GM23338 (cell line): ENCODE measurements around the gene CNTNAP2. TPM values are rescaled to one million over a fixed set of nuclear protein-coding genes. Genes with fewer than 3 reads are reported as not detected.

ENCODE experiments used
- ATAC-seq: fragments of 200-7000 bp; cut with Tn5 transposase; 3 replicates; pipeline ENCODE4 v1.9.1; 2020
- DNase-seq: peaks from one replicate; pipeline ENCODE4 v3.0.0-alpha.2; 2015; ENCODE audit warnings: low spot score
- H2AFZ ChIP-seq: fragments of 200-600 bp; sonication (generic); 2 replicates; pipeline ENCODE4 v1.8.0; 2016; ENCODE audit warnings: antibody characterized with exemption, mild to moderate bottlenecking, moderate library complexity
- H3F3A ChIP-seq: fragments of 200-600 bp; sonication (generic); replicated peaks from 2 replicates; pipeline ENCODE4 v1.8.0; 2017; ENCODE audit warnings: antibody characterized with exemption, mixed run types, low read depth
- H3K27ac ChIP-seq: fragments of 200-600 bp; sonication (generic); 2 replicates; pipeline ENCODE4 v1.6.1; 2016; ENCODE audit warnings: low read depth
- H3K27me3 ChIP-seq: fragments of 200-600 bp; sonication (generic); 2 replicates; pipeline ENCODE4 v1.8.0; 2016; ENCODE audit warnings: mild to moderate bottlenecking, mixed run types, moderate library complexity; ENCODE audit not compliant: insufficient read depth
- H3K36me3 ChIP-seq: fragments of 200-600 bp; sonication (generic); 2 replicates; pipeline ENCODE4 v1.8.0; 2016; ENCODE audit warnings: mild to moderate bottlenecking; ENCODE audit not compliant: insufficient read depth
- H3K4me1 ChIP-seq: fragments of 200-600 bp; sonication (generic); 2 replicates; pipeline ENCODE4 v1.8.0; 2016; ENCODE audit warnings: mild to moderate bottlenecking, moderate library complexity; ENCODE audit not compliant: insufficient read depth
- H3K4me2 ChIP-seq: fragments of 200-600 bp; sonication (generic); 2 replicates; pipeline ENCODE4 v1.7.1; 2017; ENCODE audit warnings: mixed run types
- H3K4me3 ChIP-seq: fragments of 200-600 bp; sonication (generic); 2 replicates; pipeline ENCODE4 v1.6.1; 2016; ENCODE audit warnings: mixed run types
- H3K79me2 ChIP-seq: fragments of 200-600 bp; sonication (generic); replicated peaks from 2 replicates; pipeline ENCODE4 v1.8.0; 2017; ENCODE audit warnings: mild to moderate bottlenecking; ENCODE audit not compliant: insufficient read depth
- H3K9me2 ChIP-seq: fragments of 200-600 bp; sonication (generic); 2 replicates; pipeline ENCODE4 v1.8.0; 2017; ENCODE audit not compliant: insufficient read depth
- H4K20me1 ChIP-seq: fragments of 200-600 bp; sonication (generic); replicated peaks from 2 replicates; pipeline ENCODE4 v1.8.0; 2017; ENCODE audit warnings: mild to moderate bottlenecking; ENCODE audit not compliant: insufficient read depth
- H3K27ac Mint-ChIP-seq: 2 replicates; pipeline ENCODE4 v1.8.0; 2020; ENCODE audit warnings: inconsistent platforms, mild to moderate bottlenecking, moderate library complexity, mixed read lengths
- H3K27me3 Mint-ChIP-seq: 3 replicates; pipeline ENCODE4 v1.8.0; 2022; ENCODE audit warnings: low read depth, mild to moderate bottlenecking, moderate library complexity, mixed read lengths, inconsistent platforms; ENCODE audit not compliant: insufficient read depth, poor library complexity
- H3K36me3 Mint-ChIP-seq: 3 replicates; pipeline ENCODE4 v1.8.0; 2021; ENCODE audit warnings: low read depth, mild to moderate bottlenecking, inconsistent platforms, moderate library complexity, mixed read lengths
- H3K4me1 Mint-ChIP-seq: 3 replicates; pipeline ENCODE4 v1.8.0; 2020; ENCODE audit warnings: mild to moderate bottlenecking, inconsistent platforms, mixed read lengths
- H3K4me3 Mint-ChIP-seq: 3 replicates; pipeline ENCODE4 v1.8.0; 2021; ENCODE audit warnings: moderate library complexity, mild to moderate bottlenecking, inconsistent platforms, mixed read lengths
- H3K9me3 Mint-ChIP-seq: 3 replicates; pipeline ENCODE4 v1.8.0; 2020; ENCODE audit warnings: moderate library complexity, mild to moderate bottlenecking, inconsistent platforms, mixed read lengths
- REST ChIP-seq: IDR thresholded peaks from one replicate; pipeline ENCODE4 v1.6.1; 2018; ENCODE audit warnings: antibody characterized with exemption; ENCODE audit not compliant: unreplicated experiment
- ZNF114 ChIP-seq: fragments of 250-450 bp; sonication (Bioruptor Pico); IDR thresholded peaks from 2 replicates; pipeline ENCODE4 v1.5.0; 2020; ENCODE audit warnings: mild to moderate bottlenecking, moderate library complexity
- ZNF331 ChIP-seq: fragments of 250-450 bp; sonication (Bioruptor Pico); IDR thresholded peaks from 2 replicates; pipeline ENCODE4 v1.5.0; 2020; ENCODE audit warnings: low read depth, mild to moderate bottlenecking, moderate library complexity
- polyA plus RNA-seq: library from polyadenylated mRNA; unstranded; fragments of >200 nt; fragmentation: Nextera tagmentation; extraction: Ambion mirVana; gene quantifications from 2 replicates; pipeline ENCODE4 v1.2.1, GENCODE V29; 2016
- total RNA-seq: library from RNA; depleted of rRNA; stranded (reverse); fragments of >200 nt; shearing (Covaris generic); gene quantifications from 2 replicates; pipeline ENCODE4 v1.2.3, GENCODE V29; 2014
- TF ChIP-seq, protein P1 (sequence below): fragments of 250-450 bp; sonication (Bioruptor Pico); IDR thresholded peaks from 2 replicates; pipeline ENCODE4 v1.5.0; 2020; ENCODE audit warnings: mild to moderate bottlenecking, moderate library complexity

The CNTNAP2 gene
- total and polyA plus RNA-seq, 2 experiments from 2014 or later, result 38.2 to 61.3 TPM

DNA sequence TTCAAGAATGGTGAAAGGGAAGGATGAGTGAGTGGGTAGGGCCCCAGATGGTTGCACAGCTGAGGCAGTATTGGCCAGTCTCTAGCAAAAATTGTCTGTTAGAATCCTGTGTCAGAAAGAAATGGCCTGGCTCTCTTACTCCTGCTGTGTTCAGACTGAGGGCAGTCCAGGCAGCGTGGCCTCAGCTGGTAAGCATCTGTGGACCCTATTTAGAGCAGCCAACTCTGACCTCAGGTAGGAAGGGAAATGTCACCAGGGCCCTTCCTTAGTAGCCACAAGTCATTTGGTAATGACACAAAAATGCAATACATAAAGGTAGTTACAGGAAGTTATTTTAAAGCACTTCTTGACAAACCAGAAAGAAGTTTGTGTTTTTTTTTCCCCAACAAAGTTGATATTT is 1194.7 kb downstream of the CNTNAP2 start (continued):
- TF ChIP-seq ZNF114, result no peak

- no peak overlapping the region for H3K4me2 ChIP-seq
- peaks cover 13% of the 10 kb centered on the region for H3K9me3 Mint-ChIP-seq
- no peak overlapping the region for H3K4me3 Mint-ChIP-seq
- H3K27ac ChIP-seq, result no peak overlapping the region
- no peaks in the 10 kb centered on the region for H4K20me1 ChIP-seq
- no peak overlapping the region for H2AFZ ChIP-seq
- H3K4me3 ChIP-seq, result no peak overlapping the region
- no peak for DNase-seq
- no peaks in the 10 kb centered on the region for H3K27me3 ChIP-seq
- H3K4me1 ChIP-seq, result no peaks in the 10 kb centered on the region
- no peaks in the 10 kb centered on the region for H3K9me2 ChIP-seq
- no peaks in the 10 kb centered on the region for H3K36me3 Mint-ChIP-seq
- no peaks in the 10 kb centered on the region for H3K79me2 ChIP-seq
- no peak overlapping the region for H3K27ac Mint-ChIP-seq
- TF ChIP-seq ZNF331 (CRISPR knock-in tag) (no peak), REST (no peak)
- TF ChIP-seq, protein P1, sequence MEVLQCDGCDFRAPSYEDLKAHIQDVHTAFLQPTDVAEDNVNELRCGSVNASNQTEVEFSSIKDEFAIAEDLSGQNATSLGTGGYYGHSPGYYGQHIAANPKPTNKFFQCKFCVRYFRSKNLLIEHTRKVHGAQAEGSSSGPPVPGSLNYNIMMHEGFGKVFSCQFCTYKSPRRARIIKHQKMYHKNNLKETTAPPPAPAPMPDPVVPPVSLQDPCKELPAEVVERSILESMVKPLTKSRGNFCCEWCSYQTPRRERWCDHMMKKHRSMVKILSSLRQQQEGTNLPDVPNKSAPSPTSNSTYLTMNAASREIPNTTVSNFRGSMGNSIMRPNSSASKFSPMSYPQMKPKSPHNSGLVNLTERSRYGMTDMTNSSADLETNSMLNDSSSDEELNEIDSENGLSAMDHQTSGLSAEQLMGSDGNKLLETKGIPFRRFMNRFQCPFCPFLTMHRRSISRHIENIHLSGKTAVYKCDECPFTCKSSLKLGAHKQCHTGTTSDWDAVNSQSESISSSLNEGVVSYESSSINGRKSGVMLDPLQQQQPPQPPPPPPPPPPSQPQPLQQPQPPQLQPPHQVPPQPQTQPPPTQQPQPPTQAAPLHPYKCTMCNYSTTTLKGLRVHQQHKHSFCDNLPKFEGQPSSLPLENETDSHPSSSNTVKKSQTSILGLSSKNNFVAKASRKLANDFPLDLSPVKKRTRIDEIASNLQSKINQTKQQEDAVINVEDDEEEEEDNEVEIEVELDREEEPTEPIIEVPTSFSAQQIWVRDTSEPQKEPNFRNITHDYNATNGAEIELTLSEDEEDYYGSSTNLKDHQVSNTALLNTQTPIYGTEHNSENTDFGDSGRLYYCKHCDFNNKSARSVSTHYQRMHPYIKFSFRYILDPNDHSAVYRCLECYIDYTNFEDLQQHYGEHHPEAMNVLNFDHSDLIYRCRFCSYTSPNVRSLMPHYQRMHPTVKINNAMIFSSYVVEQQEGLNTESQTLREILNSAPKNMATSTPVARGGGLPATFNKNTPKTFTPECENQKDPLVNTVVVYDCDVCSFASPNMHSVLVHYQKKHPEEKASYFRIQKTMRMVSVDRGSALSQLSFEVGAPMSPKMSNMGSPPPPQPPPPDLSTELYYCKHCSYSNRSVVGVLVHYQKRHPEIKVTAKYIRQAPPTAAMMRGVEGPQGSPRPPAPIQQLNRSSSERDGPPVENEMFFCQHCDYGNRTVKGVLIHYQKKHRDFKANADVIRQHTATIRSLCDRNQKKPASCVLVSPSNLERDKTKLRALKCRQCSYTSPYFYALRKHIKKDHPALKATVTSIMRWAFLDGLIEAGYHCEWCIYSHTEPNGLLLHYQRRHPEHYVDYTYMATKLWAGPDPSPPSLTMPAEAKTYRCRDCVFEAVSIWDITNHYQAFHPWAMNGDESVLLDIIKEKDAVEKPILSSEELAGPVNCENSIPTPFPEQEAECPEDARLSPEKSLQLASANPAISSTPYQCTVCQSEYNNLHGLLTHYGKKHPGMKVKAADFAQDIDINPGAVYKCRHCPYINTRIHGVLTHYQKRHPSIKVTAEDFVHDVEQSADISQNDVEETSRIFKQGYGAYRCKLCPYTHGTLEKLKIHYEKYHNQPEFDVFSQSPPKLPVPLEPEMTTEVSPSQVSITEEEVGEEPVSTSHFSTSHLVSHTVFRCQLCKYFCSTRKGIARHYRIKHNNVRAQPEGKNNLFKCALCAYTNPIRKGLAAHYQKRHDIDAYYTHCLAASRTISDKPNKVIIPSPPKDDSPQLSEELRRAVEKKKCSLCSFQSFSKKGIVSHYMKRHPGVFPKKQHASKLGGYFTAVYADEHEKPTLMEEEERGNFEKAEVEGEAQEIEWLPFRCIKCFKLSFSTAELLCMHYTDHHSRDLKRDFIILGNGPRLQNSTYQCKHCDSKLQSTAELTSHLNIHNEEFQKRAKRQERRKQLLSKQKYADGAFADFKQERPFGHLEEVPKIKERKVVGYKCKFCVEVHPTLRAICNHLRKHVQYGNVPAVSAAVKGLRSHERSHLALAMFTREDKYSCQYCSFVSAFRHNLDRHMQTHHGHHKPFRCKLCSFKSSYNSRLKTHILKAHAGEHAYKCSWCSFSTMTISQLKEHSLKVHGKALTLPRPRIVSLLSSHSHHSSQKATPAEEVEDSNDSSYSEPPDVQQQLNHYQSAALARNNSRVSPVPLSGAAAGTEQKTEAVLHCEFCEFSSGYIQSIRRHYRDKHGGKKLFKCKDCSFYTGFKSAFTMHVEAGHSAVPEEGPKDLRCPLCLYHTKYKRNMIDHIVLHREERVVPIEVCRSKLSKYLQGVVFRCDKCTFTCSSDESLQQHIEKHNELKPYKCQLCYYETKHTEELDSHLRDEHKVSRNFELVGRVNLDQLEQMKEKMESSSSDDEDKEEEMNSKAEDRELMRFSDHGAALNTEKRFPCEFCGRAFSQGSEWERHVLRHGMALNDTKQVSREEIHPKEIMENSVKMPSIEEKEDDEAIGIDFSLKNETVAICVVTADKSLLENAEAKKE (CRISPR knock-in tag), result no peak
- H3K36me3 ChIP-seq, result no peaks in the 10 kb centered on the region; the same call in 1 of the 2 replicates
- peaks cover 5% of the 10 kb centered on the region for H3K27me3 Mint-ChIP-seq
- H3K4me1 Mint-ChIP-seq, result 0 out of 3 replicates have a peak, but pooled peaks cover 3% of the 10 kb centered on the region
- no peaks in the 10 kb centered on the region for H3F3A ChIP-seq
- ATAC-seq, result no peak
These were observed 1204.9 kb downstream of the CNTNAP2 start for GRCh38 chr7:147321504-147321903.
